Adrenal gland (tissue), 12 donors: Measurements from ENCODE around the gene SLC38A9. TPM values are rescaled to one million over a fixed set of nuclear protein-coding genes. Genes with fewer than 3 reads are reported as not detected.
A peak's percentile ranks its signal among the peaks of the same experiment; 100 is the strongest.

ENCODE experiments used
- DNase-seq, 7 donors: peaks; one replicate each; pipeline ENCODE4 v3.0.0-alpha.2; 2019 to 2020
- H3K27ac ChIP-seq, 5 donors: fragments of 200-600 bp; sonication (generic) in 4 of 5; 1 replicate in 3 of 5; 2 replicates in 2 of 5; pipeline versions ENCODE4 v1.5.1 to v1.8.0; 2016 to 2020; ENCODE audit warnings: mild to moderate bottlenecking in 1 of 5
- H3K27me3 ChIP-seq: fragments of 200-600 bp; 2 replicates; pipeline ENCODE4 v1.8.0; 2021
- H3K36me3 ChIP-seq, 2 donors: fragments of 200-600 bp; replicated peaks in 1 of 2; 1 replicate in 1 of 2; 2 replicates in 1 of 2; pipeline versions ENCODE4 v1.5.1 to v1.8.0; 2018 to 2022
- H3K4me1 ChIP-seq, 2 donors: fragments of 200-600 bp; replicated peaks in 1 of 2; 1 replicate in 1 of 2; 2 replicates in 1 of 2; pipeline versions ENCODE4 v1.5.1 to v1.8.0; 2018 to 2021
- H3K4me3 ChIP-seq, 4 donors: fragments of 200-600 bp; sonication (generic) in 3 of 4; one replicate each; pipeline ENCODE4 v1.5.1; 2016 to 2018
- H3K9me3 ChIP-seq, 3 donors: fragments of 200-600 bp; sonication (generic) in 1 of 3; replicated peaks in 1 of 3; 1 replicate in 2 of 3; 2 replicates in 1 of 3; pipeline versions ENCODE4 v1.5.1 to v1.8.0; 2016 to 2021
- CTCF ChIP-seq, 6 experiments: fragments of 450-650 bp in 4 of 6; fragments of 200-600 bp in 2 of 6; sonication (generic) in 1 of 6; IDR thresholded peaks; 1 replicate in 5 of 6; 2 replicates in 1 of 6; pipeline versions ENCODE4 v1.5.1 to v1.8.0; 2016 to 2021; ENCODE audit warnings: antibody characterized with exemption in 6 of 6, mild to moderate bottlenecking in 2 of 6, moderate library complexity in 1 of 6
- POLR2A ChIP-seq, 2 donors: fragments of 450-650 bp; IDR thresholded peaks; one replicate each; pipeline ENCODE4 v1.6.1; 2017; ENCODE audit warnings: antibody characterized with exemption in 2 of 2, mild to moderate bottlenecking in 2 of 2, moderate library complexity in 1 of 2
- WGBS, 4 donors: extraction: QIAGEN DNeasy Blood & Tissue Kit in 2 of 4; methylation state at CpG; one replicate each; pipeline versions ENCODE4 v1.1.5 to v1.1.7; 2013 to 2017; 5-methylcytosine and 5-hydroxymethylcytosine counted together
- intact Hi-C, 2 donors: fragments of 100-400 bp; cut with DNase I; formaldehyde crosslinking; loops; one replicate each; pipeline versions ENCODE4 v1.14.1 to v1.15.0; 2022 to 2023
- polyA plus RNA-seq, 3 donors: library from polyadenylated mRNA; stranded (reverse); fragments of 200-250 nt in 2 of 3; fragments of 350-450 nt in 1 of 3; fragmentation: Illumina TruSeq in 1 of 3; extraction: RNeasy Lipid Tissue Mini Kit (QIAGEN cat#74804) in 1 of 3; gene quantifications; one replicate each; pipeline ENCODE4 v1.2.3, GENCODE V29; 2013 to 2014
- total RNA-seq, 9 donors: library from RNA; depleted of rRNA in 4 of 9; stranded (reverse); fragments of >200 nt in 4 of 9; fragments of 120-200 nt in 1 of 9; fragmentation: NEBNext Ultra II Directional in 1 of 9; extraction: Animal tissue kit (Norgen Biotek cat#: 25700) in 1 of 9; gene quantifications; one replicate each; pipeline versions ENCODE4 v1.1.0 to v1.2.4, GENCODE V29; 2013 to 2023
- donor health status: healthy with polysubstance abuse.
- donor health status: Bipolar disorder and iron deficiency.
- donor health status: DM: yes; HTN: yes; CAD: no.
- donor health status: DM: no; HTN: no; CAD: no.
- donor health status: DM: no; HTN: no; CAD: no.
- donor health status: DM: yes; HTN: yes; CAD: no.

The SLC38A9 gene
- total and polyA plus RNA-seq, 12 donors, result 7.6 to 61.4 (median 13.8) TPM

GRCh38 chr5:55624841-55625588, 87.1 kb downstream of the SLC38A9 start:
- no peaks in the 10 kb centered on the region for H3K9me3 ChIP-seq
- no peak overlapping the region for H3K4me3 ChIP-seq
- no peaks in the 10 kb centered on the region for H3K27me3 ChIP-seq
- peaks cover 0 to 10% of the 10 kb centered on the region in 2 donors for H3K4me1 ChIP-seq
- intact Hi-C loops, result no loop called here
- WGBS, 4 donors, result 78 to 85% (median 80%) methylated on average over 7 to 8 of the region's 8 CpGs
- peak overlapping the region in 1 of 5 donors; percentile 45 for H3K27ac ChIP-seq
- no peak for TF ChIP-seq CTCF (IDR thresholded peaks at IDR 0.05)
- no peak for TF ChIP-seq POLR2A (IDR thresholded peaks at IDR 0.05)
- DNase-seq, result no peak
- H3K36me3 ChIP-seq, result no peaks in the 10 kb centered on the region

- no peaks in the 10 kb centered on the region for H3K36me3 ChIP-seq
- no peak for DNase-seq
- peaks cover 0 to 10% of the 10 kb centered on the region in 2 donors for H3K4me1 ChIP-seq
- no peaks in the 10 kb centered on the region for H3K27me3 ChIP-seq
- H3K9me3 ChIP-seq, result no peaks in the 10 kb centered on the region
- no peak overlapping the region for H3K27ac ChIP-seq
- 93 to 100% (median 100%) methylated on average over 1 of the region's 1 CpG for WGBS, 4 donors
- intact Hi-C loops, result no loop called here
- no peak overlapping the region for H3K4me3 ChIP-seq
- no peak for TF ChIP-seq POLR2A (IDR thresholded peaks at IDR 0.05)
- TF ChIP-seq CTCF (IDR thresholded peaks at IDR 0.05), result no peak
Observed at GRCh38 chr5:55623789-55624188, 88.3 kb downstream of the SLC38A9 start.

- no peak for DNase-seq
- TF ChIP-seq CTCF (IDR thresholded peaks at IDR 0.05) (no peak), POLR2A (IDR thresholded peaks at IDR 0.05) (no peak)
- Histone ChIP-seq H3K27ac (no peak overlapping the region), H3K9me3 (no peaks in the 10 kb centered on the region), H3K4me3 (no peak overlapping the region), H3K27me3 (no peaks in the 10 kb centered on the region), H3K4me1 (peaks cover 0 to 10% of the 10 kb centered on the region in 2 donors), H3K36me3 (no peaks in the 10 kb centered on the region)
- intact Hi-C loops, result no loop called here
- WGBS, 4 donors, result 86 to 94% (median 88%) methylated on average over 2 of the region's 2 CpGs
Observed at GRCh38 chr5:55622460-55622859, 89.7 kb downstream of the SLC38A9 start.

- no peak overlapping the region for H3K27ac ChIP-seq
Observed at GRCh38 chr5:55621229-55621628, 90.9 kb downstream of the SLC38A9 start.

More at GRCh38 chr5:55621229-55621628, 90.9 kb downstream of the SLC38A9 start:
- DNase-seq, result no peak
- intact Hi-C loops, result no loop called here
- 66 to 85% (median 78%) methylated on average over 3 of the region's 3 CpGs for WGBS, 4 donors
- Histone ChIP-seq H3K36me3 (no peaks in the 10 kb centered on the region), H3K4me3 (no peak overlapping the region), H3K4me1 (peaks cover 0 to 3% of the 10 kb centered on the region in 2 donors), H3K27me3 (no peaks in the 10 kb centered on the region), H3K9me3 (no peaks in the 10 kb centered on the region)
- TF ChIP-seq POLR2A (IDR thresholded peaks at IDR 0.05) (no peak), CTCF (IDR thresholded peaks at IDR 0.05) (no peak)
